ENCODE results near the gene EPB41L1.

The EPB41L1 gene

GRCh38 chr20:36206641-36207040 is 52.1 kb downstream of the EPB41L1 start:
- TF ChIP-seq CTCF (conservative IDR thresholded peaks at IDR 0.05) (no peak), ZFX (IDR thresholded peaks at IDR 0.05) (no peak)
- H3K27ac ChIP-seq: no peak overlapping the region

GRCh38 chr20:36207602-36208001 is 53.1 kb downstream of the EPB41L1 start:
- H3K27ac ChIP-seq: no peak overlapping the region
- TF ChIP-seq ZFX (IDR thresholded peaks at IDR 0.05) (no peak), CTCF (conservative IDR thresholded peaks at IDR 0.05) (no peak)

GRCh38 chr20:36208257-36208656 is 53.7 kb downstream of the EPB41L1 start:
- TF ChIP-seq CTCF (conservative IDR thresholded peaks at IDR 0.05) (no peak), ZFX (IDR thresholded peaks at IDR 0.05) (no peak)
- H3K27ac ChIP-seq: no peak overlapping the region

- no peak overlapping the region for H3K27ac ChIP-seq
- no peak for TF ChIP-seq ZFX (IDR thresholded peaks at IDR 0.05)
- TF ChIP-seq CTCF (conservative IDR thresholded peaks at IDR 0.05): no peak
These were observed 56.0 kb downstream of the EPB41L1 start for GRCh38 chr20:36210436-36211021.

GRCh38 chr20:36213362-36213761 is 58.8 kb downstream of the EPB41L1 start:
- no peak for TF ChIP-seq ZFX (IDR thresholded peaks at IDR 0.05)
- TF ChIP-seq CTCF (conservative IDR thresholded peaks at IDR 0.05): no peak
- H3K27ac ChIP-seq: no peak overlapping the region

GRCh38 chr20:36214684-36215256 is 60.2 kb downstream of the EPB41L1 start:
- H3K27ac ChIP-seq: no peak overlapping the region
- no peak for TF ChIP-seq ZFX (IDR thresholded peaks at IDR 0.05)
- peak; percentile 59 for TF ChIP-seq CTCF (conservative IDR thresholded peaks at IDR 0.05)

GRCh38 chr20:36215778-36216177 is 61.2 kb downstream of the EPB41L1 start:
- TF ChIP-seq CTCF (conservative IDR thresholded peaks at IDR 0.05) (no peak), ZFX (IDR thresholded peaks at IDR 0.05) (no peak)
- no peak overlapping the region for H3K27ac ChIP-seq
